Measurements from ENCODE around the gene ITPR1.

The ITPR1 gene

DNA sequence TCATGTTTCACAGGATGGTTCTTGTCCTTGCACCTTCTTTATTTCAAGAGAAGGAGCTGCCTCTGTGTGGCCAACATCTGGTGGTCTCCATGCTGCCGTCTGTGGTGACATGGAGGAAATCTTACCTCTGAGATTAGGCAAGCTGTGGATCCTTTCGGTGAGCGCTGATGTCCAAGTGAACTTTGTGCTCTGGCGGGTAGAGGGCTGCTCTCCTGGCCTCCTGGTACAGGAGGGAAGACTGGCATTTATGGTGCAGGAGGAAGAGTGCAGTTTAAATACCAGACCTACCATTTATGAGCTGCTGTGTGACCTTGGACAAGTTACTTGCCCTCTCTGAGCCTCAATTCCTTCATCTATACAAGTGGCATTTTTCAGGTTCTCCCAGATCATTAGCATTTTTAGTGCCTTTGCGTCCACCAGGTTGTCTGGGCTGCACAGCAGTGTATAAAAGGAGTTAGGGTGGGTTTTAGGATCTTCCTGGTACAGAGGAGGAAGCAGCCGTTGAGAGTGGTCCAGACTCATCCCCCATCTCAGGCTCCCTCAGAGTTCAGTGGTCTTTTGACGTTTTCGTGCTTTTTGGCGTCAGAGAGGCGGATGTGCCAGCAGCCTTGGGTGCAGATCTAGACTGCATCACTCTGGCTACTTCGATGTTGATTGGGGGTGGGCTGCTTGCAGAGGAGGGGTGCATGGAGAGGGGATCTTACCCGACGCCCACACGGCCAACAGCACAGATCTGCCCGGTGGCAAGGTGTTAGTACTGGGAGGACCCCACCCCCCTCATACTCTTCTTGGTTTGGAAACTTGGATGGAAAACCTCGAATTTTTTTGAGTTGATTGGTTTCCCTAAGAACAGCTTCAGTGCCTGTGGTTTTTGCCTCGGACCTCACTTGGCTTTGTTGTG lies 162.2 kb downstream of the ITPR1 start:
- DNase-seq = no peak

DNA sequence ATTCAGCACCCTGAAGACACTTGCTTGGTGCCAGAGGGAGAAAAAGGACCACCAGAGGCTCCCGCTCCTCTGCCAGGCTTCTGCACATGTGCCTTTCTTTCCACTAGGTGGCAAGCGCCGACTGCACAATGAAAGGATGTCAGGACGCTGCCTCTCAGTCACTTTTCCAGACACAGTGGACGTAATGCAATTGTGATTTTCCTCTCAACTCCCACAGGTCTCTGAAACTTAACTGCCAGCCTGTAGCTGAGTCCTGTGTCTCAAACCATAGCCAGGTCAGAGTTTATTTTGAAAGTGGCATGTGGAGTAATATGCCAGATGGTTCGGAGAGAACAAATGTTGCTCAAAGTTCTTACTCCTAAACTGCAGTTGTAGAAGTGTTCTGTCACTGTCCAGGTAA lies 162.9 kb downstream of the ITPR1 start:
- peak; percentile 23 for DNase-seq

DNA sequence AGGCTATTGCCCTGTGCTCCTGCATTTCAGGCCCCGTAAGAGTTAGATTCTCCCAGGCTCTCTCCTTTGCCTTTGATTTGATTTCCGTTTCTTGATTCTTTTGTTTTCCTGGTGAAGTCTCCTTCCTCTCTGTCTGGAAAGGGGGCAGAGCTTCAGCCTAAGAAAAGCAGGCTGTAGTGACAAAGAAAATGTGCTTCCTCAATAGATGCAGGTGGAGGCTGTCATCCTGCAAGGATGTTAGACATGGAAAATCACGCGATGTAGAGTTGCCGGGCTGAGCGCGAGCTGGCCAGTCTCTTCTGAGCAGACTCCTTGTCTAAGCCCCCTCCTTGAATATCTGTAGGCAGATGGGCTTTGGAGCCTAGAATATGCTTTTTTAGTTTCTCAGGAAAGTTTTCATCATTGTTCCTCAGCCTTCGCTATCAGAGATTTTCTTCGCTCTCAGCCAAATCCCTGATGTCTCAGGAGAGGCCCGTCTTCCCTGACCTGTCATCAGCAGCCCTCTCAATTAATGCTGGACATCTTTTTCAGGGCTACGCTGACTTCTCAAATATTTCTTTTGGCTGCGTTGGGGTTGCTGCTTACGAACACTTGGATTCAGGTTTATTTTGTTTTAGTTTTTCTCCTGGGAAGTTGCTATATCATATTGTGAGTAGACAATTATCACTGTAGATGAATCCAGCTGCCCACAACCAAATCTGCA lies 163.6 kb downstream of the ITPR1 start:
- DNase-seq = no peak

DNA sequence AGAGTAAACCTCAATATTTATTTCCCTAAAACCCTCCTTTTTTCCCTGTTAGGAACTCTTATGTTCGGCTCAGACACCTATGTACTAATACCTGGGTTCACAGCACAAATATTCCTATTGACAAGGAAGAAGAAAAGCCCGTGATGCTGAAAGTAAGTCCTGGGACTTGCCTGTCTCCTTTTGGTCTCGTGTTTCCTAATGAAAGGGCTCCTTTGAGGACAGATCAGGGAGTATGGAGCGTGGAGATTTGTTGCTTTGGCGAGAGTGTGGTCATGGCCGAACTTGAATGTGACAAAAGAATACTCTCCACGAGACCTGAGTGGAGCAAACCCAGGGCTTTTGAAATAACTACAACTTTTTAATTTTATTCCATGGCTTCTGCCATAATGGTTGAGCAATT lies 167.8 kb downstream of the ITPR1 start:
- no peak for DNase-seq

DNA sequence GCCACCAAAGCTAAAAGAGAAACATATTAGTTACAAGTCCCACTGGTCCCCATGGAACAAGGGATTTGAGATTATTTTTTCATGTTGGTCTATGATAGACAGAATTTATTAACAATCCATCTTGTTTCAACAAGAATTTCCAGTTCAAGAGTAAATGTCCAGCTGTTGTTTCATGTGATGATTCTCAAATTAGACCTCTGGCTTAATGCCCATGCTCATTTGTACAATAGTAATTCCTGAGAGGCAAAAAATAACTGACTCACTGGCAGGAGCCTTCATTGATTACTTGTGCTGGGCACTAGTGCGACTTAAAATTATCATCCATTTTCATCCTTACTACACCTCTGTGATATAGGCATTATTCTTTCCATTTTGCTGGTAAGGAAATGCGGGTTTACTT lies 171.3 kb downstream of the ITPR1 start:
- no peak for DNase-seq

DNA sequence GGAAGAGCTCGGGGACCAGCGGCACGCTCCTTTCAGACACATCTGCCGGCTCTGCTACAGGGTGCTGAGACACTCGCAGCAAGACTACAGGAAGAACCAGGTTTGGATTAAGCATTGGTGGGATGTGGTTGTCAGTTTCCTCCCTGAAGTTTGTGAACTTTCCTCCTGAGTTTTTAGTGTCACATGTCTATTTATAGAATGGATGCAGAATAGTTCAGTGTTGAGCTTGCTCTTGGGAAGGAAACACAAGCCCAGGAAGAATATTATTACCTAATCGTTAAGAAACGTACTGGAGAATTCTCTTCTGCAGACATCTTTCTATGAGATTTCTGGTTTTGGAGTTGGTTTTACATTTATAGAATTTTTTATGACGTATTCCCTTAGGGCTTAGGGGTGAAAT lies 172.0 kb downstream of the ITPR1 start:
- no peak for DNase-seq

DNA sequence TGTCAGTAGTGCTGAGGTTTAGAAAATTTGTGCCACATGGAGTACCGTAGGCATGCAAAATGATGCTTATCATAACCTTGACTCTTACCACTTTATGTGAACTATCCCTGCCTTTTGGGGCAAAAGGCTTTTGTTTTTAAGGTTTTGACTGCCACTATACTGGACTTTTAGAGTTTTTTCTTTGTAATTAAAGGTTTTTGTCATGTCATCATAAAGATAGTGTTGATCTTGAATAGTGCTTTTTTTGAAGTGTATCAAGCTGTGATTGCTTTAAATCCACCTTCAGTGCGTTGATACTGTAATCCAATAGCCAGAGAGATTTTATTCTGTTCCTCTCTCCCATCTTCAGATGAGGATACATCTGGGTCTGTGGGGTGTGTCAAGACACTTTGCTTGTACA lies 172.9 kb downstream of the ITPR1 start:
- DNase-seq = no peak

DNA sequence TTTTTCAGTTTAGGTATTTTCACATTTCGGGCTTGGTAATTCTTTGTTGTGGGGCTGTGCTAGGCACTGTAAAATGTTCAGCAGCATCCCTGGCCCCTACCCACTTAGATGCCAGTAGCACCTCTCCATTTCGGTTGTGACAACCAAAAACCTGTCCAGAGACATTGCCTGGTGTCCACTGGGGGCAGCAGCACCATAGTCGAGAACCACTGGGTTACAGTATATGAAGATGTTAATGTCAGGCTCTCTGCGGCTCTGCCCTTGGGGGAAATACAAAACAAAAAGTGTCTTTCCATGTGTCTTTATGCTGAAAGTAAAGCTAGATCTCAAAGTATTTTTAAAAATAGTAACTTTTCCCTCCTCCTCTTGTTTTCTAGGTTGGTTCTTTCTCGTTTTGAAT lies 177.2 kb downstream of the ITPR1 start:
- no peak for DNase-seq

DNA sequence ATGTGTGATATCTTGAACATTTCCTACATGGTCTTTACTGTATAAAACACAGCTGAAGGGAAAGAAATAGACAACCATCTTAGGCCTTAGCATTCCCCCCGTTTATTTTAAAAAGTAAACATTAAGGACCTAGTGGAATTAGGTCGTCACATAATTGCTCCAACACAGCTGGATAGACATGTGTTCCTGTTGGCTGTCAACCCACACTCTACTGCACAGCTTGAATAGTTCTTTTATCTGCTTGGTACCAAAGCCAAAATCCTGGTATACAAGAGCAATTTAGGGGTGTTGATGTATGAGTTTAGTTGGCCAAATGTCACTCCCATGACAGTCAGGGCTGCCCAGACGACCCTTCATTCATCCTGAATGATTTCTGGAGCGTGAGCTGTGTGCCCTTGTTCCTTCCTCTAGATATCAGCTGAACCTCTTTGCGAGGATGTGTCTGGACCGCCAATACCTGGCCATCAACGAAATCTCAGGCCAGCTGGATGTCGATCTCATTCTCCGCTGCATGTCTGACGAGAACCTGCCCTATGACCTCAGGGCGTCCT lies 179.7 kb downstream of the ITPR1 start:
- no peak for DNase-seq

DNA sequence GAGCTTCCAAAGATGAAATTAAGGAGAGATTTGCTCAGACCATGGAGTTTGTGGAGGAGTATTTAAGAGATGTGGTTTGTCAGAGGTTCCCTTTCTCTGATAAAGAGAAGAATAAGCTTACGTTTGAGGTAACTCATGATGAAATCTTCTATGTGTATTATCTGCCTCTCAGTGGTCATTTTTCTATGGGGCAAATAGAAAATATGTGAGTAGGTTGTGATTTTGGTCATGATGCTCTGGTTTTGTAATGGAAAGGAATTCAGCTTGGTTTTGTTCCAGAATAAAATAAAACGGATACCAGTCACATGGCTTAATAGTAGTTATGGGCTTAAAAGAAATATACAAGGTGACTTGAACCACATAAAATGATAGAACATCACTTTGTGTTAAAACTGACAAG lies 181.1 kb downstream of the ITPR1 start:
- no peak for DNase-seq

DNA sequence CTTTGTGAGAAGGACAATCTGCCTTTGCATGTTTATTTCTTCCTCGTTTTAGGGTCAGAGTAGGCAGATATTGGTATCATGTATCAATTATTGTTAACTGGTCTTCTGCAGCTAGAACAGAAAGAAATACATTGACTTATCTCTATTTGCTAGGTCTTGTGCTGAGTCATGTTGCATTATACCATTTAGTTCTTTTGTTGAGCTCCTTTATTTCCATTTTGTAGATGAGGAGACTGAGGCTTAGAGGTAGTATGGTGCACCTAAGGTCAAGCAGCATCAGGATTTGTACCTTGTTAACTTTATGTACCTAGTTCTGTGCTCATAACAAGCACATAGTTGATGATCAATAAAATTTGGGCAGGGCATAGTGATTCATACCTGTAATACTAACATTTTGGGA lies 182.6 kb downstream of the ITPR1 start:
- no peak for DNase-seq

DNA sequence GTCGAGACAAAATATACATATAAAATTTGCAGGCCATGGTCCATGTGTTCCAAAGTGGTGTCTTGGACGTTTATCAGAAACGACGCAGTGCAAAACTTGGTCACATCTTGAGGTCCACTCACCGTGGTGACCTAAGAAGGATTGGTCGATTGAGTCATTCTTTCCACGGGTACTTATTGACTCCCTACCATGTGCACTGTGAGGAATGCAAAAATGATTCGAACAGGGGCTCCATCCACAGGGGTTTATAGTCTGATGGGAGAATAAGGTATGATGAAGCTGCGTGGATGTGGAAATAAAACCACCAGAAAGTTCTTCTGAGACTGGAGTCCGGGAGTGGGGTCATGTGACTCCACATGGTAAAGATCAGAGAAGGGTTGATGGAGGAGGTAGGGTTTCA lies 185.2 kb downstream of the ITPR1 start:
- DNase-seq = no peak

DNA sequence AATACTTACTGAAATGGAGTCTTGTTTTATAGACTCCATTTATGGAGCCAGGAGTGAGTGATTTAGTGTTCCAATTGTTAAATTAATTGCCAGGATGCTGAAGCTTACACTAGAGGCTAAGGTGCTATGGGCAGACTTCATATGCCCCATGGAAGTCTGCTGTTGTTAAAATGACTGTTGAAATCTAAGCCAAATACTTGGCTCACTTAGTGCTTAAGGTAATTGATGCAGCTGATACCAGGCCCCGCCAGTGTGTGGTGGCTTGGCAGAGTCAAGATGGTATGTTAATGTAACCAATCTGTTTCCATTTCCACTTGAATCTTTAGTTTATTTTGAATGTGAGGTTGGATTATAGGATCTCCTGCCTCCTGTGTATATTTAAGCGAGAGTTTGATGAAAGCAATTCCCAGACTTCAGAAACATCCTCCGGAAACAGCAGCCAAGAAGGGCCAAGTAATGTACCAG lies 187.1 kb downstream of the ITPR1 start:
- no peak for DNase-seq

DNA sequence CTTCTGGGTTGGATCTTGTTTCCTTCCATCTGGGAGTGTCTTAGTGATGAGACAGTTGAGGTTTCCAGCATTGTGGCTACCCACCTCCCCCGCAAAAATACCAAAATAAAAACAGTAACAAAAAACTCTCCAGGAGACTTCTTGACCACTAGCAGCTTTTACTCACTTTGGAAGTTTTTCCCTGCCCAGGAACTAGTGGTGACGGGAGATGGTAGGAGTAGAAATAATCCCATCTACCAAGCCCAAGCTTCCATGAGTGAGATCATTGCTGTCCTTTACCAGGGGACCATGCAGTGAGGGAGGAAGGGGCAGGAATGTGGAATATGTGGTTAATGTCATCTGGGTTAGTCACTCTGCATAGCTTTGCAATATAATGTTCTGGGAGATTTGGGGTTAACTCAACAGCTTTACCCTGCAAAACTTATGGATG lies 187.7 kb downstream of the ITPR1 start:
- no peak for DNase-seq

DNA sequence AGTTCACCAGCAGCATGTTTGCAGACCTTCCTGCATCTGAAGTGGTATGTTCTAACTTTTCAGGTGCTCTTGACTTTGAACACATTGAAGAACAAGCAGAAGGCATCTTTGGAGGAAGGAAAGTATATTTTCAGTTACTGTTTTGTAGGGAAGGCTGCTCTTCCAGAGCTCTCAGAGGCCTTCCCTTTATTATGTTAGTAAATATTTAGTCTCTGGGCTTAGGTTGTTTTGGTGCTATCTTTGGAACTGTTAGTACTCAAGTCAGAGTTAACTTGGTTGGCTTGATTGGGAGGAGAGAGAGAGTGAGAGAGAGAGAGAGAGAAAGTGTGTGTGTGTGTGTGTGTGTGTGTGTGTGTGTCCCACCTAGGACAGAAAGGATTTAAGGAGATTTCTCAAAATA lies 188.2 kb downstream of the ITPR1 start:
- no peak for DNase-seq

DNA sequence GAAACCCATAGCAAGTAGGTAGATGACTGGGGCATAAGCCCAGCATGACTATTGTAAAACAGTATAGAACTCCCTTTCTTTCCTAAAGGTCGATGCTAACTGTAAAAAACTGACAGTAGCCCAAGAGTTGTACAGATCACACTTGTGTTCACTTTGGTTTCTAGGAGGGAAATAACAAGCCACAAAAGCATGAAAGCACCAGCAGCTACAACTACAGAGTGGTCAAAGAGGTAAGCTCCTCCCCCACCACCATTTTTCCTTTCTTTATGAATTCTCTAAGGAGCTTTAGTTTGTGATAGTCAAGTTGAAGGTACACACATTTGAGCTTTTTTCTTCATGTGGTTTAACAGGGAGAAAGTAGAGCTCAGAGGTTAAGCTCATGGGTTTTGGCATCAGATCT lies 191.0 kb downstream of the ITPR1 start:
- no peak for DNase-seq

DNA sequence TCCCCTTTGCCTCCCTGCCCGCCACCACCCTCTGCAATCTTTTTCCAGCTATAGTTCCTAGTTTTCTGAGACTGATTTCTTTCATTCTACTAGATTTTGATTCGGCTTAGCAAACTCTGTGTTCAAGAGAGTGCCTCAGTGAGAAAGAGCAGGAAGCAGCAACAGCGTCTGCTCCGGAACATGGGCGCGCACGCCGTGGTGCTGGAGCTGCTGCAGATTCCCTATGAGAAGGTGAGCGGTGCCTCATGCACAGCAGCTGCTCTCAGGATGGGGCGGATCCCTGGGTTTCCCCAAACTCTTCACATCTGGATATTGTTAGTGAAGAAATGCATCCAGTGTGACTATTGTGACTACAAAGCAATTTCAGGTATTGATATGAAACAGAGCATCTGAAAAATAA lies 191.8 kb downstream of the ITPR1 start:
- no peak for DNase-seq

DNA sequence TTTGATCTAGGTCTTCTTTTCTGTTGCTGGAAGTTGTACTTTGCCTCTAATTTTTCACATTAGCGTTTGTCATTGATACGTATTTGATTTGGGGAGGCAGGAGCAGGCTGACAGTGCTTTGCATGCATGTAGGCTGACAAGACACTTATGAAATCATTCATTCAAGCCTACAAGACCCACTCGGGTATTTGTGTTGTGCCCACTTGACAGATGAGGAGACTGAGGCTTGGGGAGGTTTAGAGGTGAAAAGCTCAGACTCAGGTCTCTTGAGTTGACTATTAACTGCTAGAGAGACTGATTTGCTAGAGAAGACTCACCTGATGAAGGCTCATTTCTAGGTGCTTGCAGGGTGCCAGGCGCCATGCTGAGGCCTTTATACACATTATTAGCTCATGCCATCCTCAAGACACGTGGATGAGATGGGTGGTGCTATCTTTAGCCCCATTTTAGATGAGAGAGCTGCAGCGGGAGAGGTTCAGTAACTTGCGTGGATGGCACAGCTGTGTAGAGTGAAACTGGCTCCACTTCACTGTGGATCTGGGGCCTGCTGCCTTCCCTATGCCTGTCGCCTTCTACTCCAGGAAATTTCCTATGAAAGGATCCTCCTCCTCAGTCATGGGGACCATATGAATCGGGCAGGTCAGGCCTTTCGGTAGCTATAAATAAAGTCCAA lies 192.7 kb downstream of the ITPR1 start:
- DNase-seq = no peak

DNA sequence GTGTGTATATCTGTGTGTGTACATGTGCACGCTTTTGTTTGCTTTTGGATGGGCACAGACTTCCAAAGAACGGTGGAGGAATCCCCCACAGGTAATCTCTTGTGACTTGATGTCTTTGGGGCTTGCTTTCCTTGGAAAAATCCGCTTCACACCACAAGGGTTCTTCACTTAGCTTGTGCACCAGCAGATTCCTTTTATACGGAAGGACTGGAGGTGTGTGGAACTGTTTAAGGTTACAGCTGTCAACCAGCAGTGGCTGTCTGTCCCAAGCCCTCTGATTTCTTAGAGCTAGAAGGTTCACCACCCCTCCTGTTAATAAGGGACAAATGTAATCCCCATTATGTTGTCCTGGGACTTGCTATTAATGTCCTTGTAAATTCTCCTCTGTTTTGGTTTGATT lies 193.5 kb downstream of the ITPR1 start:
- DNase-seq = no peak

DNA sequence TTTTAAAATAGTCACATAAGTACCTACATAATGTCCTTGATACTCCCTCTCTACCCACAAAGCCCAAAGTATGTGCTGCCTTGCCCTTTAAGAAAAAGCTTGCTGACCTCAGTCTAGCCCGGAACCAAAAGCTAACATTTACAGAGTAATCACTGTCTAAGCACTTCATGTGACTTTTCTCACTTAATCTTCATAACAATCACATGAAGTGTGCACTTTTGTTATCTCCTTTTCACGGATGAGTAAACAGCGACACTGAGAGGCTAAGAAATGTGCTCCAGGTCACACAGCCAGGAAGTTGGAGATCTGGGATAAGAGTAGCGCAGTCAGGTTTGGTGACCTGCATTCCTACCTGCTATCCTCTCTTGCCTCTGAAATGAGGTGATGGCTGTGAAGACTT lies 194.0 kb downstream of the ITPR1 start:
- no peak for DNase-seq

DNA sequence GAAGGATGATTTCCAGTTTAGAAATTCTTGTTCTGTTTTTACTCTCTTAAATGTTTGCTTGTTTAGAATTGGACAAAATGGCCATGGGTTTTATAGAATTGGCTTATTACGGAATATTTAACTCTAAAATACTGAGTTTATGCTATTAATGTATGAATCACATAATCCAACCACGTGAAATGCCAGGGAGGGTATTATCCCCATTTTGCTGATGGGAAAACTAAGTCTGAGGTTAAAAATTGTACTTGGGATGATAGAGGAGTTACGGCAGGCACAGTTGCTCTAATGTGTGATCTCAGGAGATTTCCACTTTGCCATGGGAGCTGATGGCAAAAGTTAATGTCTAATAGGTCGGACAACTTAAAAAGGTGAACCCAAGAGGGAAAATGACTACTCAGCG lies 194.4 kb downstream of the ITPR1 start:
- DNase-seq = no peak

DNA sequence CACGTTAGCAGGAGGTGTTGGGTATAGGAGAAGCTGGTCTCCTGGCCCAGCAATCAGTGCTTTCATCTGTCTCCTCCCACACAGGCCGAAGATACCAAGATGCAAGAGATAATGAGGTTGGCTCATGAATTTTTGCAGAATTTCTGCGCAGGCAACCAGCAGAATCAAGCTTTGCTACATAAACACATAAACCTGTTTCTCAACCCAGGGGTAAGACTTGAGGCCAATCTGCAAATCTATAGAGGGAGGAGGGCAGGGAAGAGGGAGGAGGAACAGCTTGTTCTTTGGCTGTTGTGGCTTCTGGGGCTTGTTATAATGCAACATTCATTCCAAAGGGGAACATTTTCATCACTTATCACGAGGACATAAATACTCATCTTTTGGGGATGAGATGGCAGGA lies 195.3 kb downstream of the ITPR1 start:
- no peak for DNase-seq

DNA sequence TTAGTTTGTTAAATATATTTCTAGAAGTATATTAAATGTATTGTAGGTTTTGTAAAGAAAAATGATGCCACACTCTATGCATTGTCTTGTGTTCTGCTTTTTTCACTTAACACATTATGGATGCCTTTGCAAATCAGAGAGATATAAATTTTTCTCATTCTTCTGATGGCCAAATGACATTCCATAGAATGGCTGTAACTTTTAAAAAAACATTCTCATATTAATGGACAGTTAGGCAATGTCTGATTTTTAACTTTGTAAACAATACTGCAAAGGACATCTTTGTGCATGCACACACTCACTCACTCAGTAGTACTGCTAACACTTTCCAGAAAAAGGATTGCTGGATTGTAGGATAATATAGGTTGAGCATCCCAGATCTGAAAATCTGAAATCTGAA lies 195.9 kb downstream of the ITPR1 start:
- DNase-seq = no peak

DNA sequence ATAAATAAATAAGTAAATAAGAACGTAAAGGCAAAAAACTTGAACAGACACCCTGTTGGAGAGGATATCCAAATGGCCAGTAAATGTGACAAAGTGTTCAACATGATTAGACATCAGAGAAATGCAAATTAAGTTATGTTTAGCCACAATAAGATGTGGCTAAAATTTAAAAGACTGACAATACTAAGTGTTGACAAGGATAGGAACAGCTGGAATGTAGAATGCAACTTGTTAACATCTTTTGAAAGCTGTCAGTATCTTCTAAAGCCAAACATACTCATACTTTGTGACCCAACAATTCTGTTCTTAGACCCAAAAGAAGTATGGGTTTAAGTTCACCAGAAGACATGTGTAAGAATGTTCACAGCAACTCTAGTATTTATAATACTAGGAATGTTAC lies 197.1 kb downstream of the ITPR1 start:
- no peak for DNase-seq
